Stimulated activated CD8-positive, alpha-beta memory T cell treated with anti-CD3 and anti-CD28 coated beads, Interleukin-12 subunit alpha, Interleukin-12 subunit beta, amount 100 ng/mL, for 4 hours (primary cell): ENCODE measurements around the gene ZCCHC24.

Experiments
- DNase-seq: peaks from one replicate; pipeline ENCODE4 v3.0.0-alpha.2; 2020; ENCODE audit warnings: low read depth

Gene ZCCHC24

DNA sequence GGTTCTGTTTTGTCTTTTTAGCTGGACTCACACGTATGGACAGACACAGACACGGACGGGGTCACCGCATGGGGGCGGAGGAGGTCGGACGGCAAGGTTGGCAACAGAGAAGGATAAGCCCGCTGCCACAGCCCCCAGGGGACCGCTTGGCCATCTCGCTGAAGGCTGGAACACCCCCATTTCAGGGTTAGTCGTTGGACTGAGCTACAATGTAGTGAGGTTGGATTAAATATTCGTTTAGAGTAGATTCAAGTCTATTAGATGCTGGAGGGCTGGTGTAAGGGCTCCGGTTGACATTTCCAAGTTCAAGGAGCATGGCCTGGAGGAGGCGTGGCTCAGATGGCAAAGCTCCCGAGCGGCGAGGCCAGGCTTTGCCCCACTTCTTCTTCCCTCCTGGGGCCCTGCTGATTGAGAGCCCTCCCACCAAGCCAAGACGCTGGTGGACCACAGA is 62.9 kb downstream of the ZCCHC24 start:
- no peak for DNase-seq

DNA sequence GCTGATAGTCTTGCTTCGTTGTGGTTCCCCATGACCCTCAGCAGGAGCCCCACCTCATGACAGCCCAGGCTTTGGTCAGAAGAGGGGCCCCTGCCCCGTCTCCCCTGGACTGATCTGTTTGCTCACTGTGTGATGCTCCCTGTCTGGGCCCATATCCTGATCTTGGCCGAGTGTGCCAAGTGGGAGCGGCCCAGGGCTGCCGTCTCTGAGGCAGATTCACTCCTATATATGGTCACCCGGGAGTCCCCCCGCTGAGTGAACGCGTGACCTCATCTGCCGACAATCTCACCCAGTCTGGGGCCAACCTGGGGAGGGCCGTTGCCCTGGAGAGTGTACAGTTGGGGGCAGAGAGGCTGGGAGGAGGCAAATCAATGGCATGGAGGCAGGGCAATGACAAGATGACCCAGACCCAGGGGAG is 63.6 kb downstream of the ZCCHC24 start:
- no peak for DNase-seq

- no peak for DNase-seq
Measured at GRCh38 chr10:79380946-79381721, 64.3 kb downstream of the ZCCHC24 start.

GRCh38 chr10:79380125-79380945 is 65.1 kb downstream of the ZCCHC24 start:
- no peak for DNase-seq

- no peak for DNase-seq
Measured at GRCh38 chr10:79379512-79380124, 65.8 kb downstream of the ZCCHC24 start.

DNA sequence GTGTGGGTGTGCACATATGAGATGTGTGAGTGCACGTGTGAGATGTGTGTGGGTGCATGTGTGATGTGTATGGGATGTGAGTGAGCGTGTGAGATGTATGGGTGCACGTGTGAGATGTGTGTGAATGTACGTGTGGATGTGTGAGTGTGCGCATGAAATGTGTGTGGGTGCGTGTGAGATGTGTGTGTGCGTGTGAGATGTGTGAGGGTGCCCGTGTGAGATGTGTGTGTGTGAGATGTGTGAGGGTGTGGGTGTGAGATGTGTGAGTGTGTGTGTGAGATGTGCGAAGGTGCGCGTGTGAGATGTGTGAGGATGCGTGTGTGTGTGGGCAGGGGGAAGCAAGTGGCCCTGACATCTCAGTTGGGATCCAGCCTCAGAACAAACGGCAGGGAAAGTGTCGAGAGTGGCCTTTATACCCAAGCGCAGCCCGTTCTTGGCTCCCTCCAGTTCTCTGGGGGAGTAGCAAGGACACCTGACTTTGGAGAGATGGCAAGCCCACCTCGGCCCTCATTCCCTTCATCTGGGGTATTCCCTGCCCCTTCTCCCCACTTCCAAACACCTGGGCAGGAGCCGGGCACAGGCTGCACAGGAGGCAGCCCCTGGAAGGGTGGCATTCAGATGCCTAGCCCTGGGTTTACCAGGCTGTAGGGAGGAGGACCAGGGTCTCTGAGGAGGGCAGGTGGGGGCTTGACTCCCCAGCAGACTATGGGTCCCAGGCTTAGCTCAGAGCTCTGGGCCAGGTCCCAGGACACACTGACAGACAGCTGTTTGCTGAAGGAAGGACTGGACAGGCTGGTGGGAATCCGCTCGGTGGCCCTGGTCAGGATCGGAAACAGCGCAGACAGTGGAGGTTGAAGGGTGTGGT is 66.5 kb downstream of the ZCCHC24 start:
- no peak for DNase-seq

DNA sequence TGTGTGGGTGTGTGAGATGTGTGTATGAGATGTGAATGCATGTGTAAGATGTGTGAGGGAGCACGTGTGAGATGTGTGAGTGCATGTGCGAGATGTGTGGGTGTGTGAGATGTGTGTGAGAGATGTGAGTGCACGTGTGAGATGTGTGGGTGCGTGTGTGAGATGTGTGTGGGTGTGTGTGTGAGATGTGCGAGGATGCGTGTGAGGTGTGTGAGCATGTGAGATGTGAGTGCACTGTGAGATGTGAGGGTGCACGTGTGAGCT is 67.1 kb downstream of the ZCCHC24 start:
- no peak for DNase-seq

- no peak for DNase-seq
Measured at GRCh38 chr10:79377557-79378382, 67.7 kb downstream of the ZCCHC24 start.

DNA sequence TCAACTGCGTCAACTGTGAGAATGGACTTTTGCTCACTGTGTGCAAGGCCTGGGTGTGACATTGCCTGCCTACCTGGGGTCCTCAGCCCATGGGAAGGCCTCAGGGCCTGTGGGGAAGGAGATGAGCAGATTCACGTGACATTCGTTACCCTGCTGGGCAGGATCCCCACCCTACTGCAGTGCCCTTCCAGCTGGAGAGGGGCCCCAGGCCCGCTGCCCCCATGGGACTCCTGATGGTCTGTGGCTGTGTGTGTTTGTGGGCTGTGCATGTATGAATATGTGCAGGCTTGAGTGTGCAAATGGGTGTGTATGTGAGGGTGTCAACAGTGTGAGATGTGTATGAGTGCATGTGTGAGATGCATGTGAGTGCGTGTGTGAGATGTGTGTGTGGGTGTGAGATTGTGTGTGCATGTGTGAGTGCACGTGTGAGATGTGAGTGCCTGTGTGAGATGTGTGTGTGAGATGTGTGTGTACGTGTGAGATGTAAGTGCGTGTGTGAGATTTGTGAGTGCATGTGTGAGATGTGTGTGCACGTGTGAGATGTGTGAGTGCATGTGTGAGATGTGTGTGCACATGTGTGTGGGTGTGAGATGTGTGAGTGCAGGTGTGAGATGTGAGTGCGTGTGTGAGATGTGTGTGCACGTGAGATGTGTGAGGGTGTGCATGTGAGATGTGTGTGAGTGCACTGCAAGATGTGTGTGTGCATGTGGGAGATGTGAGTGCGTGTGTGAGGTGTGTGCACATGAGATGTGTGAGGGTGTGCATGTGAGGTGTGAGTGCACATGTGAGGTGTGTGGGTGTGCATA is 68.5 kb downstream of the ZCCHC24 start:
- DNase-seq, result no peak

- DNase-seq, result no peak
Measured at GRCh38 chr10:79376078-79376628, 69.3 kb downstream of the ZCCHC24 start.

DNA sequence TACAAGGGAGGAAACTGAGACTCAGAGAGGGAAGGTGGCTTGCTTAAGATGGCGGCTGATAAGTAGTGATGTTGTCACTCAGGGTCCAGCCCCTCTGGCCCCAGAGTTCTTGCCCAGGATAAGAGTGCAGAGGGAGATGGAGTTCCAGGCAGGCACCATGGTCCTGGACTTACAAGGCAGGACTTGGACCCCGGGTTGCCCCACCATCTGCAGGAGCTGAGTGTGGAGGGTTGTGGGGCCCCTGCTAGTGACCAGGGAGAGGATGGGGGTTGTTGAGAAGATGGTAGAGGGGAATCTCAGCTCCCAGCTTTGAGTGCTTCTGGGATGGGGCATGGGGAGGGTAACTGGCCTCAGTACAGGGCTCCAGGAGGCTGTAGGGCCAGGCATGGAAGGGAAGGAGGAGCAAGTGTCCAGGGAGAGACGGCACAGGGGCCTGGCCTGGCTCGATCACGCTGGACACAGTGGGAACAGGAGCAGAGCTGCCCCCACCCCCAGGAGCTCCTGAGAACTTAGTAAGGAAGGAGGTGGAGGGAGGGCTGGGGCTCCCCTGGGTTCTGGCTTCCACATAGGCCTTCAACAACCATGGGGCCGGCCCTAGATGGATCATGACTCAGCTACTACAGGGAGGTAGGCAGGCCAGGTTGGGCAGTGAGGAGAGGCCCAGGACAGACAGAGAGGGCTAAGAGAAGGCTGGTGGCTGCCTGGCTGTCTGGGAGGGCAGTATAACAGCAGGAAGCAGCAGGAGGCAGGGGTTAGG is 69.9 kb downstream of the ZCCHC24 start:
- no peak for DNase-seq

GRCh38 chr10:79374312-79375191 is 70.9 kb downstream of the ZCCHC24 start:
- peak; percentile 52 for DNase-seq

- DNase-seq, result no peak
Measured at GRCh38 chr10:79372871-79373270, 72.6 kb downstream of the ZCCHC24 start.

GRCh38 chr10:79367426-79368189 is 77.8 kb downstream of the ZCCHC24 start:
- DNase-seq, result no peak

GRCh38 chr10:79361726-79362397 is 83.6 kb downstream of the ZCCHC24 start:
- no peak for DNase-seq

- DNase-seq, result no peak
Measured at GRCh38 chr10:79360499-79361342, 84.7 kb downstream of the ZCCHC24 start.
